Bone marrow (tissue), 2 donors: Measurements from ENCODE around the gene ERVK3-1.
"Not testable (repeated sequence)": the region's sequence is repeated elsewhere in the genome, so short reads cannot be mapped to it uniquely, and the experiment has no call there.

Source experiments
- DNase-seq, 2 donors: peaks; one replicate each; lab custom pipeline; 2025; lab: John Stamatoyannopoulos, UW

Gene ERVK3-1

DNA sequence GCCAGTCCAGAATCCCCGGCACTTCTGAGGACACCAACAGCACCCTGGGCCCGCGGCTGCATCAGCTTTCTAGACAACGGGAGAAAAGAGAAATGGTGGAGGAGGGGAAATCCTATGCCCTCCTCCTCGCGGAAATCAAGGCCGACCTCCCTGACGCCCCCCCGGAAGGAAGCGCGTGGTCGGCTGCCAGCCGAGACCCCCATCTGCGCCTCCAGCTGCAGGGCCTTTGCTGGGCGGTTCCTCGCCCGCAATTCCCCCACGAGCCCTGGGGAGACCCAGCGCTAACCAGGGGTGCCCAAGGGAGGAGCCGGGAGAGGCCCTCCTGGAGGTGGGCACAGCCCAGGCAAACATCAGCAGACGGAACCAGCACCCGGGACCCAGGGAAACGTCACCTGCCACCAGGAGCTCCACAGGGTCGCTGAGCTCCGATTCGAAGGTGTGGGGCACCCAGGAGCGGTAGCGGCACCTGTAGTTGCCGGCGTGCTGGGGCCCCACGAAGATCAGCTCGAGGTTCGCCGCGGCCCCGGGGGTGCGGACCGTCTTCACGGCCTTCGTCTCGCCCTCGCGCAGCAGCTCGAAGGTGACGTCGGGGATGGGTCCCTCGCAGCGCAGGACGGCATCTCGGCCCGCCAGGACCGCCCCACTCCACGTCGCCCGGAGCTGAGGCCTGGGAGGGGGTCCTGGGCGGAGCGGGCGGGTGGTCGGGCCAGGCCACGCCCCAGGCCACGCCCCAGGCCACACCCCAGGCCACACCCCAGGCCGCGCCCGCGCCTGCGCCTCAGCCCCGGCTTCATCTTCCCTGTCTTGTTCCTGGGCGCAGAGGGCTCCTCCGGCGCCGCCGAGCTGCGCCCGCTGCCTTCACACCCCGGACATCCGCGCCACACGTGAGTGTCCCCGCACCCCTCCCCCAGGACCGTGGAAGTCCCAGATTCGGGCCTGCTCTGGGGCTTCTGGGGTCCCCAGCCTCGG, 42.1 kb downstream of the ERVK3-1 start:
- DNase-seq, result peak; percentile 19 to 76

DNA sequence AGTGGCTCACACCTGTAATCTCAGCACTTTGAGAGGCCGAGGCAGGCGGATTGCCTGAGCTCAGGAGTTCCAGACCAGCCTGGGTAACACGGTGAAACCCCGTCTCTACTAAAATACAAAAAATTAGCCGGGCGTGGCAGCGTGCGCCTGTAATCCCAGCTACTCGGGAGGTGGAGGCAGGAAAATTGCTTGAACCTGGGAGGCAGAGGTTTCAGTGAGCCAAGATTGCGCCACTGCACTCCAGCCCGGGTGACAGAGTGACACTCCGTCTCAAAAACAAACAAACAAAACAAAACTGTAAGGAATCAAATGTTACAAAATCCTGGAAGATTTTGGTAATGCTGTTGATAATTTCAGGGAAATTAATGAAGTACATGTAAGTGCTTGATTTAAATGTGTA, 42.9 kb downstream of the ERVK3-1 start:
- not testable (repeated sequence) for DNase-seq

DNA sequence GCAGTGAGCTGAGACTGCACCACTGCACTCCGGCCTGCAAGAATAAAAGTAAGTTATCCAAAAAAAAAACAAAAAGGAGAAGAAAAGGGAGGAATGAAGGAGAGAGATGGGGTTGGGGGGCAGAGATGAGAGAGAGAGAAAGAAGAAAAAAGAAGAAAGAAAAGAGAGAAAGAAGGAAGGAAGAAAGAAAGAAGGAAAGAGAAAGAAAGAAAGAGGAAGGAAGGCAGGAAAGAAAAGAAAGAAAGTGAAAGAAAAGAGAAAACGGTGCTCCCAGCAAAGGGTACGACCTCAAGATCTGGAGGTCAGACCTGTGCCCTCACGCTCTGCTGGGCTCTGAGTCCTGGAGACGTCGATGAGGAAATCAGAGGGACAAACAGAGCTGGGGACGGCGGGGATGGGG, 44.4 kb downstream of the ERVK3-1 start:
- no peak for DNase-seq

- DNase-seq, result no peak
Observed at GRCh38 chr19:58350001-58350861, 45.1 kb downstream of the ERVK3-1 start.

DNA sequence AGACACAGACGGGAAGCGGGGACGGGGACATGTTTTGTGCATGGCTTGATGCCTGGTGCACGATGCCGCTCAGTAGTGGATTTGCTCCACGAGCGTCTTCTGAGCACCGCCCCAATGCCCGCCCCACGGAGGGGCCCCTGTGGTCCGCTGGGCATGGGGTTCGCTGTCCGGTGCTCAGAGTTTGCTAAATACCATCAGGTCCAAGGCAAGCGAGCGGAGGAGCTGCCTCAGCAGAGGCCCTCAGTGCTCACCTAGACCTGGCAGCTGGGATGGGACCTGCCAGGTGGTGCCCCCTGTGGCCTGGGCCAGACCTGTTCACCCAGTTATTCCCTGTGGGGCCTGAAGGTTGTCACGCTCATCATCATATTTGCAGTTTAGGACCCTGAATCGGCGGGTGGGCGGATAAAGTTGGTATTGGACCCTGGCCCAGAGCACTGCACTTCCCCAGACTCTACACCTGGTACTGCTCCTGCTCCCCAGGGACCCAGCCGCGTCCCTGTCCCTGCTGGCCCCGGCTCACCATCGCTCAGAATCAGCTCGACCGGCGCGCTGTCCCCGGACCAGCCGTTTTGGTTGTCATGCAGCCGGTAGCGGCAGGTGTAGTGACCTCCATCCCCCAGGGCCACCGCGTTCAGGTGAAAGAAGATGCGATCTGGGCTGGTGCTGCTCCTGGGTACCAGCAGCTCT, 45.8 kb downstream of the ERVK3-1 start:
- DNase-seq, result no peak

- no peak for DNase-seq
Observed at GRCh38 chr19:58351558-58351878, 46.3 kb downstream of the ERVK3-1 start.

- DNase-seq, result no peak
Observed at GRCh38 chr19:58351990-58352755, 47.0 kb downstream of the ERVK3-1 start.

- DNase-seq, result no peak
Observed at GRCh38 chr19:58352760-58353671, 47.8 kb downstream of the ERVK3-1 start, which contains the start of gene A1BG. Gene A1BG, minus strand, starts transcription at chr19:58353492. Its CDS starts 55 bp downstream, at chr19:58353437.

DNA sequence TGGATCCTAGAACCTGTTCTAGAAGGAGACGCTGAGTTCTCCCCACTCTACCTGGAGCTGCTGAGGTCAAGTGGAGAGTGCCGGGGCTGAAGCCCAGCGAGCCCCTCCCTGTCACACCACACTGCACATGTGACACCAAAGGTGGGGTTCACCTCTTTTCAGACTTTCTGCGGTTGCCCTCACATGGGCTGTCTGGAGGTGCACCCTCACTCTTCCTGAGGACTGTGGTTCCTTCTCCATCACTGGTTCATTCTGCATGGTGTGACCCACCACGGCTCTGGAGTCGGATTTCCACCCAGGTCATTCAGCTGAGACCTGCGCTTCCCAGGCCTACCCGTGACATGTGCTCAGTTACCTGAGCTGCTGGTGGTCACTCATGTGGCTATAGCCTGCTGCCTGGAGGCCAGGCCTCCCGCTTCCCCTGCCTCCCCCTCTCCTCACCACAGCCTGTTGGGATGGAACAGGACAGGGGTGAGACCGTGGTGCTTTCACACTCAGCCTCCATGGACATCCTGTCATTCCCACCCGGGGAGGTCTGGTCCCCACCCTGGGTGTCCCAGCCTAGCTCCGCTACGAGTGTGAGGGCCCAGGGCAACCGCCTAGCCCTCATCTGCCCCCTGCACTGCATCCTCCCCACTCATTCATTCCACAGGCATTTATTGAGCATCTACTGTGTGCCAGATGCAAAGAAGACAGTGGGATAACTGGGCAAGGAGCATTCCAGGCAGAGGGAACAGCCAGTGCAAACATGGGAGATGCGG, 48.7 kb downstream of the ERVK3-1 start:
- no peak for DNase-seq

DNA sequence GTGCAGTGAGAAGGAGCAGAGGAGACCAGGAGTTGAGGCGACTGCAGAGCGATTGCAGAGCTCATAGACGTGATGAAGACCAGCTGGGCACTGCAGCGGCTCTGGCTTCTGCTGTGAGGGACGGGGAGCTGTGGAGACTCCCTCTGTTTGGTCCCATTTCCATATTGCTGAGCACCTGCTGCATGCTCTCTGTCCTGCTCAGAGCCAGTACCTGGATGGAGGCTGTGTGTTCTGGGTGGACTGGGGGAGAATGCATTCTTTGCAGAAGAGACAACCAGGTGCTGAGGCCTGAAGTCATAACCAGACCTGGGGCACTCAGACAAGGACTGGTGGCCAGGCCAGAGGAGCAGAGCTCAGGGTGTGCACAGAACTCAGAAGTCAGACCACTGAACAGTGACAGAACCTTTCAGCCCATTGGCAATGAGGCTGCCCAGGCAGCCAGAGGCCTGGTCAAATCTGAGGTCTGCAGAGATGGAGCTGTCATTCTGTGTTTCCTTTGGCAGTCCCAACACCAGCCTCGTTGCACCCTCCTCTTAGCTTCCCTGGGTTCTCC, 49.4 kb downstream of the ERVK3-1 start:
- DNase-seq, result no peak

- DNase-seq, result no peak
Observed at GRCh38 chr19:58355215-58355796, 50.1 kb downstream of the ERVK3-1 start.

DNA sequence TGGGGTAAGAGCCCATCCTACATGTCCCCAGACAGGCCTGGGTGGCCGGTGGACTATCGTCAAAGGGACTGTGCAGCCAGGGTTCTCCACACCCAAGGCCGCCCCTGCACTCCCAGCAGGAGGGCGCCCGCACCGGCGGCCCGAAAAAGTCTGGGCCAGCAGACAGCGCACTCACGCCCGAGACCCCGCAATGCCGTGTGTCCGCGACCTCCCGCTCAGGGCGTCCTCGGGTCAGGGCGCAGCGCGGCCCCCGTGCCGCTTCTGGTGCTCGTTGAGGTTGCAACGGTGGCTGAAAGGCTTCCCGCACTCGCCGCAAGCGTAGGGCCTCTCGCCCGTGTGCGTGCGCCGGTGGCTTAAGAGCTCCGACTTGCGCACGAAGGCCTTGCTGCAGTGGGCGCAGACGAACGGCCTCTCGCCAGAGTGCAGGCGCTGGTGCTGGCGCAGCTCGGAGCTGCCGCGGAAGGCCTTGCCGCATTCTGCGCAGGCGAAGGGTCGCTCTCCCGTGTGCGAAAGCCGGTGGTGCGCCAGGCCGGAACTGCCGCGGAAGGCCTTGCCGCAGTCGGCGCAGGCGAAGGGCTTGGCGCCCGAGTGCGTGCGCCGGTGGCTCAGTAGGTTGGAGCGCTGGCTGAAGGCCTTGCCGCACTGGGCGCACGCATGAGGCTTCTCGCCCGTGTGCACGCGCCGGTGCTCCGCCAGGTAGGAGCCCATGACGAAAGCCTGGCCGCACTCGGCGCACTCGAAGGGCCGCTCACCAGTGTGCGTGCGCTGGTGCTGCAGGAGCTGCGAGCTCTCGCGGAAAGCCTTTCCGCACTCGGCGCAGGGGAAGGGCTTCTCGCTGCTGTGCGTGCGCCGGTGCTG, 51.0 kb downstream of the ERVK3-1 start:
- DNase-seq, result no peak

DNA sequence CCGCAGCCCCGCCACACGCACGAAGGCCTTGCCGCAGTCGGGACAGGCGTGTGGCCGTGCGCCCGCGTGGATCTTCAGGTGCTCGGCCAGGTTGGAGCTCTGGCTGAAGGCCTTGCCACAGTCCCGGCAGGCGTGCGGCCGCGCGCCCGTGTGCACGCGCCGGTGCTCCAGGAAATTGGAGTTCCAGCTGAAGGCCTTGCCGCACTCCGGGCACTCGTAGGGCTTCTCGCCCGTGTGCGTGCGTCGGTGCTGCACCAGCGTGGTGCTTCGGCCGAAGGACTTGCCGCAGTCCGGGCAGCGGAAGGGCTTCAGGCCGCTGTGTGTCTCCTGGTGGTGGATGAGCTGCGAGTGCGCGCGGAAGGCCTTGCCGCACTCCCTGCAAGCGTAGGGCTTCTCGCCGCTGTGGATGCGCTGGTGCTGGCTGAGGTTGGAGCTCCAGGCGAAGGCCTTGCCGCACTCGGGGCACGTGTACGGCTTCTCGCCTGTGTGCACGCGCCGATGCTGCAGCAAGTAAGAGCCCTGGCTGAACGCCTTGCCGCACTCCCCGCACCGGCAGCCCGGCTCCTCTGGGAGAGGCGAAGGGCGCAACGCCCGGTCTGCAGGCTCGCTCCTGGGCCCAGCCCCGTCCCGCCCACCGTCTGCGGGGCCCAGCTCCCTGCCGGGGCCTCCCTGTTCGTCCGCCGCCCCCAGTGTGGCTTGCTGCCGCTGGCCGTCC, 51.7 kb downstream of the ERVK3-1 start:
- DNase-seq, result no peak

- DNase-seq, result no peak
Observed at GRCh38 chr19:58357481-58358145, 52.4 kb downstream of the ERVK3-1 start.

DNA sequence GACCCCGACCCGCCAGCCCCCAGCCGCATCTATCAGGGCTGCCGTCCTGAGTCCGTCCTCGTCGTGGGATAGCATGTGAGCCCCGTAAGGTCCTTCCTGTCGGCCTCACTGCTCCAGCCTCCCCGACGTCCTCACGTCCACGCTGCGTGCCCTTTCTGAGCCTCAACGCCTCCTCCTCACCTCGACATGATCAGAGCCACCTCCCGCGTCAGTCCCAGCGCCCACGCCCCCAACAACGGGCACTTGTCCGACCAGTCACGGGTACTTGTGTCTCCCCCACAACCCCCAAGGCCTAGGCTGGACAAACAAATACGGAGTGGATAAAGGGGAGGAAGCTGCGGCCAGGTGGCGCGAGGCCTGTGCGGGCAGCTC, 56.7 kb downstream of the ERVK3-1 start:
- no peak for DNase-seq

- DNase-seq, result peak; percentile 83 to 87
Observed at GRCh38 chr19:58362272-58362994, 57.3 kb downstream of the ERVK3-1 start, which contains the start of gene ZNF497. Gene ZNF497, minus strand, starts transcription at chr19:58362751. Its CDS starts 5,116 bp downstream, at chr19:58357635.
